HG03439 (cell line): ENCODE data around the gene EXOC4.
"Not testable (repeated sequence)": the region's sequence is repeated elsewhere in the genome, so short reads cannot be mapped to it uniquely, and the experiment has no call there.

Experiments used
- ATAC-seq: cut with Tn5 transposase; IDR thresholded peaks from one replicate; pipeline ENCODE4 v1.9.1; 2021; ENCODE audit warnings: mild to moderate bottlenecking, moderate library complexity; ENCODE audit not compliant: unreplicated experiment

The EXOC4 gene

DNA sequence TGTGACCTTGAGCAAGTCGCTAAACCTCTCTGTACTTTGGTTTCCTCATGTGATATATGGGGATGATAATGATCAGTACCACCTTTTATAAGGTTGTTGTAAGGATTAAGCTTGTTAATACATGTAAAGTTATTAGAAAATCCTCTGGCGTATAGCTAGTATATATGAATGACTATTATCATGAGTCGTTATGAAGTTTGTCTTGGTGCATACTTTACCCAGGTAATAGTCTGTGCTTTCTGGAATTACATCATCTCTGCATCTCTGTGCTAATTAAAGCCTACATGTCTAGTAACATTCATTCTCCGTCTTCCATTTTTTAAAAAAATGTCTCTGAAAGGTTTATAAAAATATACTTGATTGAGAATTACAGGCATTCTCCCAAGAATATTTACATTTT is 524.8 kb downstream of the EXOC4 start:
- ATAC-seq, result no peak

- no peak for ATAC-seq
Observed at GRCh38 chr7:133778472-133778871, 525.6 kb downstream of the EXOC4 start.

- ATAC-seq, result not testable (repeated sequence)
Observed at GRCh38 chr7:133779538-133779937, 526.7 kb downstream of the EXOC4 start.

GRCh38 chr7:133780912-133781311 is 528.0 kb downstream of the EXOC4 start:
- ATAC-seq, result no peak

DNA sequence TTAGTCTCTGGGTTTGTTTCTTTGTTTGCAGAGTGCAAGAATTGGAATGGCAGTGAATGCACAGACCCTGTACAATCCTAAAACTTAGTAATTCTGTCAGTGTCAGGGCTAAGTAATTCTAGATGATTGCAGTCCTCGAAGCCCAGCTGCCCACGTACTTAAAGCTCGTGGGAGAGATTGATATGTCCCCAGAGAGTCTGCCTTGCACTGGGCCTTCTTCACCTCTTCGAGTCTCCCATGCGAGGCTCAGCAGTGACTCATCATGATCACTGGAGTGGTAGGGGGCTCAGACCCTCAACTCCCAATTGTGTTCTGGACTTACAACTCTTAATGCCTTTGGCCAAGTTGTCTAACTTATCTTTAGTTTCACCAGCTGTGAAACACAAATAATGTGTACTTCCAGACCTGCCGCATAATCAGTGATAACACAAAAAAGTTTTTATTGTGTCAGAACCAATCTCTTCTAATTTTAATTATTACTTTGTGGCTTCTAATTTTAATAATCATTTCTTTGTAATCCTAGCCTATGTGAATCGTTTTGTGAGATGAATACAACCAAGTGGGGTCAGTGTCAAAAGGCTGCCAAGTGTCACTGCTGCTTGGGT is 528.7 kb downstream of the EXOC4 start:
- ATAC-seq, result no peak

GRCh38 chr7:133782470-133782869 is 529.6 kb downstream of the EXOC4 start:
- ATAC-seq, result no peak

DNA sequence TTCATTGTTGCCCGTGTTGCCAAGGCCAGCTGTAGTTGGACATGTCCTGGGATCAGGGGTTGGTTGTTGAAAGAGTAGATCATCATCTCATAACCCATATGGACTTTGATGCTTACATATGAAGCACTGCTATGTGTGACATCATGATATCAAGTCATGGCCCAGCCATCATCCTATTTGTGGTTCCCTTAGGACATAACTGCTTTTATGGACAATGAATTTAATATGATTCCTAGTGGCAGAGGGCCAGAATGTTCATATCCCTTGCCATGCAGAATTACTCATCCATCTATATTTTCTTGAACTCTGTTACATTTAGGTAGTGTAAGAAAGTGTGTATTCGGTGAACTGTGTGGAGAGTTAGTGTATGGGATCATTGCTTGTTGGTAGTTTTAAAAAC is 530.4 kb downstream of the EXOC4 start:
- no peak for ATAC-seq

- ATAC-seq, result no peak
Observed at GRCh38 chr7:133784486-133785001, 531.7 kb downstream of the EXOC4 start.

GRCh38 chr7:133786401-133786937 is 533.6 kb downstream of the EXOC4 start:
- no peak for ATAC-seq

- no peak for ATAC-seq
Observed at GRCh38 chr7:133789974-133790373, 537.1 kb downstream of the EXOC4 start.

GRCh38 chr7:133790911-133791310 is 538.0 kb downstream of the EXOC4 start:
- no peak for ATAC-seq

DNA sequence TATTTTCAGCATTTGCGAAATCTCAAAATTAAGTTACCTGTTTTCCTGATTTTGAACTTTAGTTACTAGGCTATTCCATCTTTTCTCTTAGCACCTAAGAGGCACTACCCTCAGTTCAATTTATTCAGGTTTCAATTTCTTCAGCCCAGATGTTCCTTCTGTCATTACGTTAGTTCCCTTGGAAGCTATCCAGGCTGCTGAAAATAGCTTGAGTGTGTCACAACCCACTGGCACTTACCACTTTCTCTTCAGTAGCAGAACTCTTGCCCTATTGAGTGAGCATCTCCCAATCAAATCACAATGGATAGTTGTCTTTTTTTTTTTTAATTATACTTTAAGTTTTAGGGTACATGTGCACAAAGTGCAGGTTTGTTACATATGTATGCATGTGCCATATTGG is 541.6 kb downstream of the EXOC4 start:
- ATAC-seq, result no peak

- ATAC-seq, result no peak
Observed at GRCh38 chr7:133795068-133795665, 542.3 kb downstream of the EXOC4 start.

- ATAC-seq, result no peak
Observed at GRCh38 chr7:133796782-133797745, 544.2 kb downstream of the EXOC4 start.

GRCh38 chr7:133797818-133798520 is 545.1 kb downstream of the EXOC4 start:
- no peak for ATAC-seq

GRCh38 chr7:133801341-133801740 is 548.5 kb downstream of the EXOC4 start:
- ATAC-seq, result no peak

GRCh38 chr7:133804127-133804526 is 551.2 kb downstream of the EXOC4 start:
- no peak for ATAC-seq

GRCh38 chr7:133805426-133805825 is 552.5 kb downstream of the EXOC4 start:
- no peak for ATAC-seq

- no peak for ATAC-seq
Observed at GRCh38 chr7:133807624-133808492, 555.0 kb downstream of the EXOC4 start.

DNA sequence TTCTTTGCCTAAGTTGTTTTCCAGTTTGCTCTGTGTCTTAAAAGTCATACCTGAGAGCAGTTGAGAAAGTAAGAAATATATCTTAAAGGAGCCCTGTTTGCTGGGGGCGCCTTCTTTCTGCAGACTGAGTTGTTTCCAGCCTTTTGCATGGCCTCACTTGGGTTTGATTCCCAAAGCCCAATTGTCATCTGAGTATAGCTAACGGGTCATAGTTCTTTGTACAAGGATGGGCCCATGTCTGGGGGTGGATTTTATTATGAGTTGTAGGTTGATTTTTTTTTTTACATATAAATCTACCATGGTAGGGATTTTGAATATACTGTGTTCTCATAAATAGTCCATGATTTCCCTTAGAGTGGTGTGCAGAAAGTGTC is 555.6 kb downstream of the EXOC4 start:
- ATAC-seq, result no peak
